DND-41 (cell line): ENCODE measurements around the gene EIF3I.

Experiments
- ATAC-seq: fragments of 200-7000 bp; cut with Tn5 transposase; 3 replicates; pipeline ENCODE4 v1.9.1; 2021; ENCODE audit warnings: low read depth; ENCODE audit not compliant: insufficient read depth
- DNase-seq: peaks from one replicate; pipeline ENCODE4 v3.0.0-alpha.2; 2020
- H2AFZ ChIP-seq: 2 replicates; pipeline ENCODE4 v1.6.0; 2012; ENCODE audit warnings: low read depth, low read length
- H3K27ac ChIP-seq: 2 replicates; pipeline ENCODE4 v1.5.1; 2012; ENCODE audit warnings: low read length, inconsistent platforms
- H3K27me3 ChIP-seq: fragments of 200-600 bp; sonication (generic); 2 replicates; pipeline ENCODE4 v1.6.0; 2012; ENCODE audit warnings: low read length, mild to moderate bottlenecking, inconsistent platforms; ENCODE audit not compliant: insufficient read depth, poor library complexity
- H3K36me3 ChIP-seq: 2 replicates; pipeline ENCODE4 v1.5.1; 2012; ENCODE audit warnings: low read length, inconsistent platforms; ENCODE audit not compliant: insufficient read depth
- H3K4me1 ChIP-seq: 2 replicates; pipeline ENCODE4 v1.5.1; 2012; ENCODE audit warnings: mild to moderate bottlenecking, low read length; ENCODE audit not compliant: insufficient read depth
- H3K4me2 ChIP-seq: 2 replicates; pipeline ENCODE4 v1.6.0; 2012; ENCODE audit warnings: mild to moderate bottlenecking, moderate library complexity, low read length, inconsistent platforms; ENCODE audit not compliant: insufficient read depth
- H3K4me3 ChIP-seq, 2 experiments: fragments of 200-600 bp in 1 of 2; shearing (Covaris generic) in 1 of 2; 2 replicates each; pipeline ENCODE4 v1.5.1; 2012 to 2016; ENCODE audit warnings: inconsistent platforms in 2 of 2, low read length in 2 of 2, mild to moderate bottlenecking in 2 of 2, low read depth in 1 of 2, moderate library complexity in 1 of 2
- H3K79me2 ChIP-seq: 2 replicates; pipeline ENCODE4 v1.6.0; 2012; ENCODE audit warnings: low read length, inconsistent platforms; ENCODE audit not compliant: insufficient read depth
- H3K9ac ChIP-seq: 2 replicates; pipeline ENCODE4 v1.6.0; 2012; ENCODE audit warnings: low read depth, mild to moderate bottlenecking, inconsistent platforms, low read length, moderate library complexity
- H3K9me3 ChIP-seq: 2 replicates; pipeline ENCODE4 v1.5.1; 2012; ENCODE audit warnings: low read length, moderate library complexity, mild to moderate bottlenecking, inconsistent platforms; ENCODE audit not compliant: insufficient read depth, severe bottlenecking
- H4K20me1 ChIP-seq: 2 replicates; pipeline ENCODE4 v1.6.0; 2012; ENCODE audit warnings: low read length; ENCODE audit not compliant: insufficient read depth
- EZH2 ChIP-seq: IDR thresholded peaks from 3 replicates; pipeline ENCODE4 v1.6.1; 2012; ENCODE audit warnings: borderline replicate concordance, low read depth, mild to moderate bottlenecking, moderate library complexity, low read length, inconsistent platforms; ENCODE audit not compliant: severe bottlenecking
- TF ChIP-seq, protein P1 (sequence below): IDR thresholded peaks from 2 replicates; pipeline ENCODE4 v1.5.1; 2012; ENCODE audit warnings: borderline replicate concordance, low read length, moderate library complexity, mild to moderate bottlenecking; ENCODE audit not compliant: poor library complexity, severe bottlenecking; ENCODE audit errors: extremely low read depth

Gene EIF3I

DNA sequence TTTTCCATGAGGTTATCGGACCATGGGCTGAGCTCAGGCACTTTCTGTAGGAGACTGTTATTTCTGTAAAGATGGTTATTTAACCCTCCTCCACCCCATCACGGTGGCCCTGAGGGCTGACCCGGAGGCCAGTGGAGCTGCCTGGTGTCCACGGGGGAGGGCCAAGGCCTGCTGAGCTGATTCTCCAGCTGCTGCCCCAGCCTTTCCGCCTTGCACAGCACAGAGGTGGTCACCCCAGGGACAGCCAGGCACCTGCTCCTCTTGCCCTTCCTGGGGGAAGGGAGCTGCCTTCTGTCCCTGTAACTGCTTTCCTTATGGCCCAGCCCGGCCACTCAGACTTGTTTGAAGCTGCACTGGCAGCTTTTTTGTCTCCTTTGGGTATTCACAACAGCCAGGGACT lies 24.4 kb upstream of the EIF3I start:
- Histone ChIP-seq H2AFZ (no peak overlapping the region), H3K27ac (no peak overlapping the region), H3K4me2 (no peak overlapping the region), H4K20me1 (peaks cover 39% of the 10 kb centered on the region; the same call in 1 of the 2 replicates), H3K79me2 (peaks cover 12% of the 10 kb centered on the region), H3K4me1 (peaks cover 65% of the 10 kb centered on the region), H3K36me3 (peaks cover 57% of the 10 kb centered on the region), H3K9ac (no peak overlapping the region), H3K4me3 (no peak overlapping the region), H3K9me3 (no peaks in the 10 kb centered on the region), H3K27me3 (no peaks in the 10 kb centered on the region)
- no peak for DNase-seq
- TF ChIP-seq, protein P1, sequence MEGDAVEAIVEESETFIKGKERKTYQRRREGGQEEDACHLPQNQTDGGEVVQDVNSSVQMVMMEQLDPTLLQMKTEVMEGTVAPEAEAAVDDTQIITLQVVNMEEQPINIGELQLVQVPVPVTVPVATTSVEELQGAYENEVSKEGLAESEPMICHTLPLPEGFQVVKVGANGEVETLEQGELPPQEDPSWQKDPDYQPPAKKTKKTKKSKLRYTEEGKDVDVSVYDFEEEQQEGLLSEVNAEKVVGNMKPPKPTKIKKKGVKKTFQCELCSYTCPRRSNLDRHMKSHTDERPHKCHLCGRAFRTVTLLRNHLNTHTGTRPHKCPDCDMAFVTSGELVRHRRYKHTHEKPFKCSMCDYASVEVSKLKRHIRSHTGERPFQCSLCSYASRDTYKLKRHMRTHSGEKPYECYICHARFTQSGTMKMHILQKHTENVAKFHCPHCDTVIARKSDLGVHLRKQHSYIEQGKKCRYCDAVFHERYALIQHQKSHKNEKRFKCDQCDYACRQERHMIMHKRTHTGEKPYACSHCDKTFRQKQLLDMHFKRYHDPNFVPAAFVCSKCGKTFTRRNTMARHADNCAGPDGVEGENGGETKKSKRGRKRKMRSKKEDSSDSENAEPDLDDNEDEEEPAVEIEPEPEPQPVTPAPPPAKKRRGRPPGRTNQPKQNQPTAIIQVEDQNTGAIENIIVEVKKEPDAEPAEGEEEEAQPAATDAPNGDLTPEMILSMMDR = no peak
- TF ChIP-seq EZH2 = no peak
- no peak for ATAC-seq

GRCh38 chr1:32198237-32199042 lies 23.8 kb upstream of the EIF3I start:
- DNase-seq = no peak
- Histone ChIP-seq H3K27me3 (no peaks in the 10 kb centered on the region), H3K27ac (no peak overlapping the region), H3K4me3 (no peak overlapping the region), H3K9ac (peak overlapping the region; percentile 5; the same call in 1 of the 2 replicates), H2AFZ (no peak overlapping the region), H3K36me3 (peaks cover 51% of the 10 kb centered on the region), H3K4me2 (no peak overlapping the region; the same call in 1 of the 2 replicates), H4K20me1 (peaks cover 36% of the 10 kb centered on the region; the same call in 1 of the 2 replicates), H3K4me1 (peaks cover 65% of the 10 kb centered on the region), H3K79me2 (peaks cover 12% of the 10 kb centered on the region), H3K9me3 (no peaks in the 10 kb centered on the region)
- TF ChIP-seq, protein P1 = no peak
- TF ChIP-seq EZH2 = no peak
- ATAC-seq = no peak

- Histone ChIP-seq H3K4me2 (peak overlapping the region; percentile 97), H3K4me3 (0 out of 4 replicates have a peak overlapping the region, but pooled peaks of 1 of the 2 experiments have one; percentile 68)
Measured at GRCh38 chr1:32199043-32199716, 23.0 kb upstream of the EIF3I start.

More at GRCh38 chr1:32199043-32199716, 23.0 kb upstream of the EIF3I start:
- DNase-seq (no peak), ATAC-seq (no peak)
- Histone ChIP-seq H3K9me3 (no peaks in the 10 kb centered on the region), H3K9ac (peak overlapping the region; percentile 60; the same call in 1 of the 2 replicates), H3K79me2 (peaks cover 12% of the 10 kb centered on the region), H3K27ac (no peak overlapping the region), H4K20me1 (peaks cover 31% of the 10 kb centered on the region; the same call in 1 of the 2 replicates), H3K27me3 (no peaks in the 10 kb centered on the region), H3K36me3 (peaks cover 50% of the 10 kb centered on the region), H2AFZ (no peak overlapping the region), H3K4me1 (peaks cover 61% of the 10 kb centered on the region)
- no peak for TF ChIP-seq EZH2
- TF ChIP-seq, protein P1 = no peak
